ENCODE data around the gene DLX4.

DLX4 gene

DNA sequence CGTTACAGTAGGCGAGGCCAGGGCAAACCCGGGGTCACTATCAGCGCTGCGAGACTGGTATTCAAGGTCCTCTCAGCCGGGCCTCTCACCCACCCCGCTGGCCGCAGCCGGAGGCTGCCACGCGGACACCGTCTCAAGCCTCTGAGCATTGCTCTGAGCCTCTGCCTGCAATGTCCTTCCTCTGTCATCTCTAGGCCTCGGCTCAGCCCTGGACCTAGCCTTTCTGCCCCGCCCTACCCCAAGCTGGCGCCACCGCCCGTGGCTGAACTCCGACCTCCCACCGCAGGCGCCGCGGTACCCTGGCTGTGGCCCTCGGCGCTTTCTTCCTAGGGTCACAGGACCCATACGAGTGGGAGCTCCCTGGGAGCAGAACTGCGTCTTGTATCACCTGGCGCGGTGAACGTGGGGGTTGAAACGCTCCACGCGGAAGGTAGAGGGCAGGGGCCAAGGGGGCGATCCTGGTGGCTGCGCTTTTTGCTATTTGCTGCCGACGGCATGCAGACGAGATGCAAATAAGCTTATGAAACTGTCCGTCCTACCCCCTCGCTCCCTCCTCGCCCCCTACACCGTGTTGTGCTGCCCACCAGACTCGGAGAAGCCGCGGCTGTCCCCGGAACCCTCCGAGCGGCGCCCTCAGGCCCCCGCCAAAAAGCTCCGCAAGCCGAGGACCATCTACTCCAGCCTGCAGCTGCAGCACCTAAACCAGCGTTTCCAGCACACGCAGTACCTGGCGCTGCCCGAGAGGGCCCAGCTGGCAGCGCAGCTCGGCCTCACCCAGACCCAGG is 3.7 kb downstream of the DLX4 start:
- TF ChIP-seq, protein P1, sequence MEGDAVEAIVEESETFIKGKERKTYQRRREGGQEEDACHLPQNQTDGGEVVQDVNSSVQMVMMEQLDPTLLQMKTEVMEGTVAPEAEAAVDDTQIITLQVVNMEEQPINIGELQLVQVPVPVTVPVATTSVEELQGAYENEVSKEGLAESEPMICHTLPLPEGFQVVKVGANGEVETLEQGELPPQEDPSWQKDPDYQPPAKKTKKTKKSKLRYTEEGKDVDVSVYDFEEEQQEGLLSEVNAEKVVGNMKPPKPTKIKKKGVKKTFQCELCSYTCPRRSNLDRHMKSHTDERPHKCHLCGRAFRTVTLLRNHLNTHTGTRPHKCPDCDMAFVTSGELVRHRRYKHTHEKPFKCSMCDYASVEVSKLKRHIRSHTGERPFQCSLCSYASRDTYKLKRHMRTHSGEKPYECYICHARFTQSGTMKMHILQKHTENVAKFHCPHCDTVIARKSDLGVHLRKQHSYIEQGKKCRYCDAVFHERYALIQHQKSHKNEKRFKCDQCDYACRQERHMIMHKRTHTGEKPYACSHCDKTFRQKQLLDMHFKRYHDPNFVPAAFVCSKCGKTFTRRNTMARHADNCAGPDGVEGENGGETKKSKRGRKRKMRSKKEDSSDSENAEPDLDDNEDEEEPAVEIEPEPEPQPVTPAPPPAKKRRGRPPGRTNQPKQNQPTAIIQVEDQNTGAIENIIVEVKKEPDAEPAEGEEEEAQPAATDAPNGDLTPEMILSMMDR (IDR thresholded peaks at IDR 0.05; ENCODE audit: insufficient read depth, missing control alignments): no peak
- DNase-seq (ENCODE audit: insufficient read length, low spot score) (no peak), FAIRE-seq (no peak)

DNA sequence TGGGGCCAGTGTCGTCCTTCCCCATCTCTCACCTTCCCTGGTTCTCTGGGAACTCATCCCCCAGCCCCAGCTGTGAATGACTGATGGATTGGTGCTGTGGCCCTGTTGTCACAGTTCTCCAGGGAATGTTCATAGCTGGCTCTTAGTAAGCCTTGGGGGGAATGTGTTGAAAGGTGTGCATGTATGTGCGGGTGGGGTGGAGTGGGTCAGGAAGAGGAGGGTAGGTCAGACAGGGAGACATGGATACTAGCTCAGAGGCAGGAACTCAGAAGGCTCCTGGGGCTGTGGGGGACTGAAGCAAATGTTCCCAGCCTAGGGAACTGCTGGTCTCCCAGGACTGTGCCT is 4.3 kb downstream of the DLX4 start:
- FAIRE-seq (no peak), DNase-seq (ENCODE audit: insufficient read length, low spot score) (no peak)
- TF ChIP-seq, protein P1 (IDR thresholded peaks at IDR 0.05; ENCODE audit: insufficient read depth, missing control alignments): no peak

DNA sequence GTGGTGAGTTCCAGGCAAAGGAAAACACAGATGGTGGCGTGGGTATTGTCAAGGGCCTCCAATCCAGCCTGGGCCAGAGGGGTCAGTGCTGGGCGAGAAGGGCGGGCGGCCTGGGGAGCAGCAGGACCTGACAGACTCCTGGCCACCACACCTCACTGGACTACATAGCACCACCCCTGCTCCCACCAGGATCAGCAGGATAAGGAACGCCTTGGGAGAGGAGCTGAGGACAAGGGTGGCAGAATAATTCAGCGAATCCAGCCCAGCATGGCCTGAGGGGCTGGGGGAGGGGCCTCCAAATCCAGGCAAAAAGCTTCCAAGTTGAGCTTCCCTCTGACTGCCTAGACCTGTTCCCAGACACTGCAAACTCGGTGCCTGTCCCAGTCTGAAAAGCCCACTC is 6.5 kb downstream of the DLX4 start:
- TF ChIP-seq, protein P1 (IDR thresholded peaks at IDR 0.05; ENCODE audit: insufficient read depth, missing control alignments): no peak
- FAIRE-seq: no peak
- no peak for DNase-seq (ENCODE audit: insufficient read length, low spot score)

DNA sequence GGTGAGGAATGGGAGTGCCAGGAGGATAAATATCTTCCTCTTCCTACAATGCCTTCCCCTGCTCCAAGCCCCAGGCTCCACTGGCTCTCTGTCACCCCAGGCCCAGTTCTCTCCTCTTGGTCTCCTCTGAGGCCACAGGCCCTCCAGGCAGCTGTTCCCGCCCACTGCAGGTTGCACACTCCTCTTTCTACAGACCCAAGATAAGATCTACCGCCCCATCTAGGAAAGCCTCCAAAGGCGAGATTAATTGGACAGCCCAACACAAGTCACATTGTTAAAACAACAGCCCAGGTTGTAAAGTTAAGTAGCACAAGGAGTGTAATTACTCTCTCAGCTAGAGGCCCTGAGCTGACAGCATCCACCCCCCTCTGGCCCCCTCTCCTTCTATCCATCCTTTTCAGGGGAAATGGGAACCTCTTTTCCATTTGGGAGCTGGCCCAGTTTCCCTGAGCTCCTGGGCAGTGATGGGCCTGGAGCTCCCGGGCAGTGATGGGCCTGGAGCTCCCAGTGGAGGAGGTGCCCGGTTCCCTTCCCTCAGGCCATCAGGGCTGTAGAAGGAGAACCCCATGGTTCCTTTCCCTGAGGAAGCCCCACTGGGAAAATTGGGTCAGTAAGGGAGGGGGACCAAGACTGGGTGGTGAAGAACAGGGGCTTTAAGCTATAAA is 7.3 kb downstream of the DLX4 start:
- no peak for DNase-seq (ENCODE audit: insufficient read length, low spot score)
- TF ChIP-seq, protein P1 (IDR thresholded peaks at IDR 0.05; ENCODE audit: insufficient read depth, missing control alignments): no peak
- no peak for FAIRE-seq

DNA sequence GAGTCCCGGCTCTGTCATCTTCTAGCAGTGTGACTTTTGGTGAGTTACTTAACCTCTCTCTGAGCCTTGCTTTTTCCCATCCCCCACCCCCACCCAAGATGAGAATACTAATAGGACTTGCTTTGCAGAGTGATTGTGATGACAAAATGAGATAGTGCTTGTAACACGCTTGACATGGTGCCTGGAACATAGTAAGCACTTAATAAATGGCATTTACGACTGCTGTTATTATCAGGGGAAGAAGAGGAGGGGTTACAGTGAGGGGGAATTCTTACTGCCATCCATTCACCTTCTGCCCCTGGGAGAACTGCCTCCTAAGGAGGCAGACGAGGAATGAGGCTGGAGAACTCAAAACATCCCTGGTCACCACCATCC is 7.8 kb downstream of the DLX4 start:
- DNase-seq (ENCODE audit: insufficient read length, low spot score) (no peak), FAIRE-seq (no peak)
- TF ChIP-seq, protein P1 (IDR thresholded peaks at IDR 0.05; ENCODE audit: insufficient read depth, missing control alignments): no peak

DNA sequence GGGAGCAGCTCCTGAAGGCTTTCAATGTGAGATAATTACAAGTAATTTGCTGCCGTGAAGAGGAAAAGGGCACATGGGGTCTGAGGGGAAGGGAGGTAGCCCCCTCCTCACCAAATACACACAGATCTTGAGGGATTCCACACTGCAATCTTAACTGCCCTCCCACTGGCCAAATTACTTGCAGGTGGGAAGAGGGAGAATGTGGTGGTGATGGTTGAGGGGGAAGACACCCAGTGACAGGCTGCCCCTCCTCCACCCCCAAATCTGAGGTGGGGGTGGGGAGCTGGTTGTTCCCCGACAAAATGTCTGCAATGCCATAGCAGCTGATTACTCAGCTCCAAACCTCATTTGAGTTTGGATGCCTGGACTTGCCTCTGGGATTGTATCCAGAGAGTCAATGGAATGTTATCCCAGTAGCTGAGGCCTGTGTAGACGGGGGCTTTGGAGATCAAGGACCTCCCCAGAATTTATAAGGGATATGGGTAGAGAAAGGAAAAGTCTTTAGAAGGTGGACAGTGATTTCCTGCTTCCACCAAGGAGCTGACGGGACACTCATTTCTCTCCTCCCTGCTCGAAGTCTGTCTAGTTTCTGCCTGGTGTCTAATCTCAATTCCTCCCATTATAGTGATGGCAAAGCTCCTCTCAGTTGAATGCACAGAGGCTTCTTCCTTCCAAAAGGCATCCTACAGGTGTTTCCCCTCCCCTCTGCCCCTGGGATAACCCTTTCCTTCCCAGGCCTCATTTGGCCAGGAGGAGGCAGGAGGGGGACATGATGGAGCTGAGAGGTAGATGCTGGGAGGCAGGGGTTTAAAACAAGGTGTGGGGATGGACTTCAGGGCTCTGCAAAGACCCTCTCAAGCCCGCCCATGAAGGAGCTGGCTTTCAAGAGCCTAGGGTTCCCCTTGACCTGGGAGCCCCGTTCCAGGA is 8.7 kb downstream of the DLX4 start:
- TF ChIP-seq, protein P1 (IDR thresholded peaks at IDR 0.05; ENCODE audit: insufficient read depth, missing control alignments): no peak
- no peak for FAIRE-seq
- DNase-seq (ENCODE audit: insufficient read length, low spot score): no peak
